Panc1 (cell line): Measurements from ENCODE around the gene CACTIN. TPM values are rescaled to one million over a fixed set of nuclear protein-coding genes. Genes with fewer than 3 reads are reported as not detected.

ENCODE experiments used
- ATAC-seq: fragments of 200-7000 bp; cut with Tn5 transposase; 2 replicates; pipeline ENCODE4 v1.9.1; 2020; ENCODE audit warnings: mild to moderate bottlenecking, moderate library complexity
- BruUV-seq: library from RNA; stranded (reverse); fragments of 400-500 nt; replicated peaks from 2 replicates; lab custom pipeline; 2021; lab: Mats Ljungman, UMichigan
- CTCF ChIA-PET: fragments of 300-600 bp; sonication (Branson Sonifier 250); formaldehyde crosslinking; loops from one replicate; lab custom pipeline; 2022; ENCODE audit warnings: antibody characterized with exemption; lab: Charles Lee
- POLR2A ChIA-PET: fragments of 300-600 bp; sonication (Branson Sonifier 250); formaldehyde crosslinking; loops from one replicate; lab custom pipeline; 2022; ENCODE audit warnings: antibody characterized with exemption; lab: Charles Lee
- DNase-seq: peaks from one replicate; pipeline ENCODE4 v3.0.0-alpha.2; 2010; ENCODE audit warnings: low read depth, low spot score
- H3K27ac ChIP-seq: 2 replicates; pipeline ENCODE4 v1.5.1; 2011; ENCODE audit warnings: mild to moderate bottlenecking, low read length, inconsistent platforms
- H3K27me3 ChIP-seq: fragments of 200-500 bp; sonication (Bioruptor generic); 2 replicates; pipeline ENCODE4 v1.6.0; 2014; ENCODE audit warnings: low read length, inconsistent platforms; ENCODE audit not compliant: control insufficient read depth, insufficient read depth
- H3K36me3 ChIP-seq: fragments of 200-500 bp; sonication (Bioruptor generic); 2 replicates; pipeline ENCODE4 v1.5.1; 2014; ENCODE audit warnings: inconsistent platforms, mild to moderate bottlenecking, low read length, moderate library complexity; ENCODE audit not compliant: control insufficient read depth, insufficient read depth
- H3K4me1 ChIP-seq: 2 replicates; pipeline ENCODE4 v1.5.1; 2011; ENCODE audit warnings: inconsistent platforms, mild to moderate bottlenecking, low read length, moderate library complexity; ENCODE audit not compliant: control insufficient read depth, insufficient read depth
- H3K4me3 ChIP-seq, 2 experiments: 2 replicates each; pipeline ENCODE4 v1.5.1; 2011 to 2012; ENCODE audit warnings: low read depth in 2 of 2, low read length in 2 of 2, mild to moderate bottlenecking in 2 of 2, inconsistent platforms in 1 of 2, moderate library complexity in 1 of 2
- H3K9me3 ChIP-seq: fragments of 200-500 bp; sonication (Bioruptor generic); 2 replicates; pipeline ENCODE4 v1.5.1; 2014; ENCODE audit warnings: low read depth, mild to moderate bottlenecking, inconsistent platforms, low read length, moderate library complexity; ENCODE audit not compliant: control insufficient read depth, insufficient read depth
- CTCF ChIP-seq: fragments of 450-650 bp; IDR thresholded peaks from 2 replicates; pipeline ENCODE4 v1.5.1; 2017; ENCODE audit warnings: mild to moderate bottlenecking
- POLR2AphosphoS5 ChIP-seq: IDR thresholded peaks from 2 replicates; pipeline ENCODE4 v1.6.1; 2012; ENCODE audit warnings: mild to moderate bottlenecking, low read depth, low read length, moderate library complexity
- SIN3A ChIP-seq: IDR thresholded peaks from 2 replicates; pipeline ENCODE4 v1.6.1; 2012; ENCODE audit warnings: low read depth, mild to moderate bottlenecking, low read length, moderate library complexity, borderline replicate concordance; ENCODE audit not compliant: insufficient read depth
- TCF7L2 ChIP-seq: IDR thresholded peaks from 2 replicates; pipeline ENCODE4 v1.6.1; 2011; ENCODE audit warnings: mild to moderate bottlenecking, low read depth, low read length, inconsistent platforms
- in situ Hi-C: cut with HindIII; loops from 2 replicates; pipeline ENCODE4 v1.10.0; 2016; ENCODE audit warnings: low sequenced_read_pairs, low pct_unique_long_range_greater_than_20kb
- intact Hi-C: fragments of 100-400 bp; cut with micrococcal nuclease; formaldehyde crosslinking; loops from one replicate; pipeline ENCODE4 v1.10.0; 2022; ENCODE audit not compliant: unreplicated experiment
- total RNA-seq: library from RNA; stranded (reverse); gene quantifications from one replicate; pipeline ENCODE4 v1.2.1, GENCODE V29; 2021; ENCODE audit not compliant: unreplicated experiment
- TF ChIP-seq, protein P1 (sequence below), 2 experiments: IDR thresholded peaks; 2 replicates each; pipeline ENCODE4 v1.6.1; 2011 to 2012; ENCODE audit warnings: low read depth in 2 of 2, control low read depth in 1 of 2, low read length in 1 of 2, mild to moderate bottlenecking in 1 of 2, moderate library complexity in 1 of 2; ENCODE audit not compliant: insufficient read depth in 1 of 2

CACTIN gene
- total RNA-seq, 1 experiment from 2014 or later, result 25.2 TPM

DNA sequence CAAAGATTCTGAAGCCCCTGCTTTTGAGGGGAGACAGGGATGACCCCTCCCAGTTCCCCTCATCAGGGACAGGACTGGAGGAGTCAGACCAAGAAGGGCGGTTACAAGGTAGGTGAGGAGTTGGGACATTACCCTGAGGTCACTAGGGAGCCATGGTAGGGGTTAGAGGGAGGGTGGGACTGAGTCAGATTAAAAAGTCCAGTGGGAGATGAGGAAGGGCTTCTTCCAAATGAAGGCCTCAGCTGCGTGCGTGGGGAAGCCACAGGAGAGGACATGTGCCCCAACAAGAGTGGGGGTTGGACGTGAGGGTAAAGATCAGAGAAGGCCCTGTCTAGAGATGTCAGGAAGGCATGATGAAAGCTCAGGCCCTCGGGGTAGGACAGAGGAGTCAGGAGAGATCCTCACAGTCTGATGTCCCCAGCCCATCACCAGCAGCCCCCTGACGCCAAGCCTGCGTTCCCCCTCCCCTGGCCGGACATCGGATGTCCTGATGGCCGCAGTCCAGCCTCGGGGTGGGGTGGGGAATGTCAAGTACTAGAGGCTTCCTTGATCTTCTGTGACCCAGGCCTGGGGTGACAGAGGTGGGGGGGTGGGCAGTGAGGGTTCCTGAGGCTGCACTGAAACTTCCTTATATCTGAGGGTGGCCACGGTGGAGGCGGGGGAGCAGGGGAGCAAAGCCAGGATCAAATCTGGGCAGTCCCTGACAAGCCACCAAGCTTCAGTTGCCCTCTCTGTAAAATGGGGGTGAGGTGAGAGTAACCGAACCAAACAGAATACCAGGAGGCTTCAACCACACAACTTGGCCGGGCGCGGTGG lies 62.7 kb downstream of the CACTIN start:
- intact Hi-C loops, result no loop called here
- no peaks in the 10 kb centered on the region for H3K9me3 ChIP-seq
- no peaks in the 10 kb centered on the region for H3K27me3 ChIP-seq
- BruUV-seq, result no TSS peak
- in situ Hi-C loops, result no loop called here
- H3K36me3 ChIP-seq, result no peaks in the 10 kb centered on the region
- DNase-seq, result no peak
- H3K27ac ChIP-seq, result no peak overlapping the region
- no peak for ATAC-seq
- H3K4me3 ChIP-seq, result no peak overlapping the region
- TF ChIP-seq SIN3A (no peak), TCF7L2 (no peak), POLR2AphosphoS5 (no peak), CTCF (no peak)
- TF ChIP-seq, protein P1, sequence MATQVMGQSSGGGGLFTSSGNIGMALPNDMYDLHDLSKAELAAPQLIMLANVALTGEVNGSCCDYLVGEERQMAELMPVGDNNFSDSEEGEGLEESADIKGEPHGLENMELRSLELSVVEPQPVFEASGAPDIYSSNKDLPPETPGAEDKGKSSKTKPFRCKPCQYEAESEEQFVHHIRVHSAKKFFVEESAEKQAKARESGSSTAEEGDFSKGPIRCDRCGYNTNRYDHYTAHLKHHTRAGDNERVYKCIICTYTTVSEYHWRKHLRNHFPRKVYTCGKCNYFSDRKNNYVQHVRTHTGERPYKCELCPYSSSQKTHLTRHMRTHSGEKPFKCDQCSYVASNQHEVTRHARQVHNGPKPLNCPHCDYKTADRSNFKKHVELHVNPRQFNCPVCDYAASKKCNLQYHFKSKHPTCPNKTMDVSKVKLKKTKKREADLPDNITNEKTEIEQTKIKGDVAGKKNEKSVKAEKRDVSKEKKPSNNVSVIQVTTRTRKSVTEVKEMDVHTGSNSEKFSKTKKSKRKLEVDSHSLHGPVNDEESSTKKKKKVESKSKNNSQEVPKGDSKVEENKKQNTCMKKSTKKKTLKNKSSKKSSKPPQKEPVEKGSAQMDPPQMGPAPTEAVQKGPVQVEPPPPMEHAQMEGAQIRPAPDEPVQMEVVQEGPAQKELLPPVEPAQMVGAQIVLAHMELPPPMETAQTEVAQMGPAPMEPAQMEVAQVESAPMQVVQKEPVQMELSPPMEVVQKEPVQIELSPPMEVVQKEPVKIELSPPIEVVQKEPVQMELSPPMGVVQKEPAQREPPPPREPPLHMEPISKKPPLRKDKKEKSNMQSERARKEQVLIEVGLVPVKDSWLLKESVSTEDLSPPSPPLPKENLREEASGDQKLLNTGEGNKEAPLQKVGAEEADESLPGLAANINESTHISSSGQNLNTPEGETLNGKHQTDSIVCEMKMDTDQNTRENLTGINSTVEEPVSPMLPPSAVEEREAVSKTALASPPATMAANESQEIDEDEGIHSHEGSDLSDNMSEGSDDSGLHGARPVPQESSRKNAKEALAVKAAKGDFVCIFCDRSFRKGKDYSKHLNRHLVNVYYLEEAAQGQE (IDR thresholded peaks at IDR 0.05; ENCODE audit: insufficient read depth in 1 of 2, low read depth in 2 of 2, low read length in 1 of 2), result no peak
- POLR2A ChIA-PET, result no interaction called here
- no peaks in the 10 kb centered on the region for H3K4me1 ChIP-seq
- CTCF ChIA-PET, result no interaction called here

Other genes starting within 250 kb of the CACTIN start
- 0.28 TPM for gene SMIM24, start 146.3 kb downstream of the CACTIN start, total RNA-seq
- gene SMIM44, start 143.3 kb downstream of the CACTIN start, total RNA-seq, result not detected
- 24.9 TPM for gene DOHH, start 126.1 kb downstream of the CACTIN start, total RNA-seq
- 48.7 TPM for gene FZR1, start 120.5 kb downstream of the CACTIN start, total RNA-seq
- gene TEKTIP1, start 87.6 kb downstream of the CACTIN start, total RNA-seq, result not detected
- 98.8 TPM for gene MFSD12, start 69.2 kb downstream of the CACTIN start, total RNA-seq
- gene HMG20B, start 53.8 kb downstream of the CACTIN start, total RNA-seq, result 74.7 TPM
- gene GIPC3, start 41.3 kb downstream of the CACTIN start, total RNA-seq, result 0.92 TPM
- 5.2 TPM for gene TBXA2R, start 19.9 kb downstream of the CACTIN start, total RNA-seq
- gene PIP5K1C, start 73.7 kb upstream of the CACTIN start, total RNA-seq, result 30.6 TPM
- 2.7 TPM for gene TJP3, start 81.6 kb upstream of the CACTIN start, total RNA-seq
- gene APBA3, start 134.9 kb upstream of the CACTIN start, total RNA-seq, result 34.0 TPM
- gene MRPL54, start 135.9 kb upstream of the CACTIN start, total RNA-seq, result 42.8 TPM
- gene RAX2, start 145.4 kb upstream of the CACTIN start, total RNA-seq, result not detected
- 0.21 TPM for gene MATK, start 159.6 kb upstream of the CACTIN start, total RNA-seq
- 0.74 TPM for gene ZFR2, start 242.2 kb upstream of the CACTIN start, total RNA-seq